Esophagus squamous epithelium (tissue), 5 donors: ENCODE data around the gene SOX15. TPM values are rescaled to one million over a fixed set of nuclear protein-coding genes. Genes with fewer than 3 reads are reported as not detected.

ENCODE experiments used
- DNase-seq: peaks from one replicate; lab custom pipeline; 2025; lab: John Stamatoyannopoulos, UW
- H3K27ac ChIP-seq, 4 donors: fragments of 200-600 bp; sonication (generic); one replicate each; pipeline ENCODE4 v1.5.1; 2016 to 2019; ENCODE audit warnings: mild to moderate bottlenecking in 1 of 4
- H3K27me3 ChIP-seq, 4 donors: fragments of 200-600 bp; sonication (generic); 1 replicate in 3 of 4; 2 replicates in 1 of 4; pipeline versions ENCODE4 v1.5.1 to v1.6.0; 2017 to 2021; ENCODE audit warnings: antibody characterized with exemption in 1 of 4
- H3K36me3 ChIP-seq, 3 donors: fragments of 200-600 bp; sonication (generic); one replicate each; pipeline ENCODE4 v1.5.1; 2016 to 2019
- H3K4me1 ChIP-seq, 3 donors: fragments of 200-600 bp; sonication (generic); one replicate each; pipeline ENCODE4 v1.5.1; 2017 to 2019
- H3K4me3 ChIP-seq, 4 donors: fragments of 200-600 bp; sonication (generic); 1 replicate in 3 of 4; 2 replicates in 1 of 4; pipeline ENCODE4 v1.5.1; 2016 to 2019; ENCODE audit warnings: mild to moderate bottlenecking in 2 of 4, moderate library complexity in 1 of 4
- H3K9me3 ChIP-seq, 3 donors: fragments of 200-600 bp; sonication (generic); one replicate each; pipeline ENCODE4 v1.5.1; 2016 to 2019
- POLR2A ChIP-seq, 4 donors: fragments of 450-650 bp; IDR thresholded peaks; one replicate each; pipeline ENCODE4 v1.6.1; 2017; ENCODE audit warnings: antibody characterized with exemption in 4 of 4, mild to moderate bottlenecking in 4 of 4, moderate library complexity in 3 of 4
- WGBS, 2 donors: methylation state at CpG; one replicate each; pipeline ENCODE4 v1.1.5; 2018; 5-methylcytosine and 5-hydroxymethylcytosine counted together
- intact Hi-C: fragments of 100-400 bp; cut with DNase I; formaldehyde crosslinking; loops from one replicate; pipeline ENCODE4 v1.15.0; 2022
- total RNA-seq, 4 donors: library from RNA; depleted of rRNA; stranded (reverse); fragments of >200 nt; gene quantifications; one replicate each; pipeline ENCODE4 v1.1.0, GENCODE V29; 2016
- TF ChIP-seq, protein P1 (sequence below), 6 experiments: fragments of 450-650 bp in 4 of 6; fragments of 200-600 bp in 2 of 6; sonication (generic) in 2 of 6; IDR thresholded peaks; one replicate each; pipeline ENCODE4 v1.5.1; 2016 to 2019; ENCODE audit warnings: antibody characterized with exemption in 6 of 6, mild to moderate bottlenecking in 4 of 6, moderate library complexity in 4 of 6
- donor health status: DM: yes; HTN: yes; CAD: no.

Gene SOX15
- total RNA-seq, 4 donors from 2014 or later: 89.1 to 127 (median 103) TPM

DNA sequence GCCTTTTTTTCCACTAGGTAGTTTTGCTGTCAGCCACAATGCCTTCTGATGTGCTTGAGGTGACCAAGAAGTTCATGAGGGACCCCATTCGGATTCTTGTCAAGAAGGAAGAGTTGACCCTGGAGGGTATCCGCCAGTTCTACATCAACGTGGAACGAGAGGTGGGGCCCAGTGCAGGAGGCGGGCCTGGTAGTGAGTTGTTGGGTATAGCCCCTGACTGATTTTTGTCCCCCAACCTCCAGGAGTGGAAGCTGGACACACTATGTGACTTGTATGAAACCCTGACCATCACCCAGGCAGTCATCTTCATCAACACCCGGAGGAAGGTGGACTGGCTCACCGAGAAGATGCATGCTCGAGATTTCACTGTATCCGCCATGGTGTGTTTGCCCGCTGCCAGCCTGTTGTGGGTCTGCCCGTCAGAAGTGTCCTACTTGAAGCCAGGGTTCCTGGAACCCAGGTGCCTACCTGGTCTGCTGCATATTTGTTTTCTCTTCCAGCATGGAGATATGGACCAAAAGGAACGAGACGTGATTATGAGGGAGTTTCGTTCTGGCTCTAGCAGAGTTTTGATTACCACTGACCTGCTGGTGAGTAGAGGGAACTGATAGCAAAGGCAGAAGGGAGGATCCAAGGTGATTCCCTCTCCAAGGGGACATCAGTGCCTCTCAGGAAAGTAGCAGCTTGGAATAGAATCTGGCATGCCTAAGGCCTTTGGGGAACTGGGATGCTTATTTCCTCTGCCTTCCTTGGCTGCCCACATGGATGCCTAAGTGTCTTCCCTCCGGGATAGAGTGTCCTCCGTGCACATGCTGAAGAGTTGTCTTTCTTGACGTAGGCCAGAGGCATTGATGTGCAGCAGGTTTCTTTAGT lies 12.3 kb downstream of the SOX15 start:
- Histone ChIP-seq H3K27me3 (no peaks in the 10 kb centered on the region), H3K36me3 (peaks cover 40 to 61% (median 44%) of the 10 kb centered on the region in 3 donors), H3K27ac (peak overlapping the region; percentile 94 to 100 (median 97)), H3K4me3 (no peak overlapping the region), H3K4me1 (peaks cover 58 to 89% (median 72%) of the 10 kb centered on the region in 3 donors), H3K9me3 (no peaks in the 10 kb centered on the region)
- 67 to 69% methylated on average over 14 to 17 of the region's 17 CpGs for WGBS, 2 donors
- DNase-seq: no peak
- intact Hi-C loops: no loop called here
- no peak for TF ChIP-seq POLR2A (IDR thresholded peaks at IDR 0.05)
- TF ChIP-seq, protein P1, sequence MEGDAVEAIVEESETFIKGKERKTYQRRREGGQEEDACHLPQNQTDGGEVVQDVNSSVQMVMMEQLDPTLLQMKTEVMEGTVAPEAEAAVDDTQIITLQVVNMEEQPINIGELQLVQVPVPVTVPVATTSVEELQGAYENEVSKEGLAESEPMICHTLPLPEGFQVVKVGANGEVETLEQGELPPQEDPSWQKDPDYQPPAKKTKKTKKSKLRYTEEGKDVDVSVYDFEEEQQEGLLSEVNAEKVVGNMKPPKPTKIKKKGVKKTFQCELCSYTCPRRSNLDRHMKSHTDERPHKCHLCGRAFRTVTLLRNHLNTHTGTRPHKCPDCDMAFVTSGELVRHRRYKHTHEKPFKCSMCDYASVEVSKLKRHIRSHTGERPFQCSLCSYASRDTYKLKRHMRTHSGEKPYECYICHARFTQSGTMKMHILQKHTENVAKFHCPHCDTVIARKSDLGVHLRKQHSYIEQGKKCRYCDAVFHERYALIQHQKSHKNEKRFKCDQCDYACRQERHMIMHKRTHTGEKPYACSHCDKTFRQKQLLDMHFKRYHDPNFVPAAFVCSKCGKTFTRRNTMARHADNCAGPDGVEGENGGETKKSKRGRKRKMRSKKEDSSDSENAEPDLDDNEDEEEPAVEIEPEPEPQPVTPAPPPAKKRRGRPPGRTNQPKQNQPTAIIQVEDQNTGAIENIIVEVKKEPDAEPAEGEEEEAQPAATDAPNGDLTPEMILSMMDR (IDR thresholded peaks at IDR 0.05): peak in 1 of 6 experiments; percentile 9

DNA sequence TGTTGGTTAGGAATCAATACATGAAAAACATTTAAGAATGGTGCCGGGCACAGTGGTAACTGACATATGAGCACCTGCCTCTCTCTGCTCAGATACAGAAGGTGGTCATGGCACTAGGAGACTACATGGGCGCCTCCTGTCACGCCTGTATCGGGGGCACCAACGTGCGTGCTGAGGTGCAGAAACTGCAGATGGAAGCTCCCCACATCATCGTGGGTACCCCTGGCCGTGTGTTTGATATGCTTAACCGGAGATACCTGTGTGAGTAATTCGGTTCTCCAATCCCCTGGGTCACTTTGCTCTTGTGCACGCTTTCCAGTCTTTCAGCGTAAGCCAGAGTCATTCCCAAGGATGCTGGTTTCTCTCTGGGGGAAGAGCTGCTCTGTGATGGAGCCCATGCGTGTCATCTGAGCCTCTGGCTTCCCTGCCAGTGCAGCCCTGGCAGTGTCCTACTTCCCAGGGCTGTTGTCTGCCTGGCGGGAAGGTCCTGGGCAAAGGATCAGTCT lies 13.4 kb downstream of the SOX15 start:
- no peak for TF ChIP-seq POLR2A (IDR thresholded peaks at IDR 0.05)
- TF ChIP-seq, protein P1 (IDR thresholded peaks at IDR 0.05): no peak
- H3K9me3 ChIP-seq: no peaks in the 10 kb centered on the region
- WGBS, 2 donors: 63 to 75% methylated on average over 11 to 12 of the region's 14 CpGs
- H3K4me3 ChIP-seq: no peak overlapping the region
- peak overlapping the region in 3 of 4 donors; percentile 31 to 100 (median 97) for H3K27ac ChIP-seq
- DNase-seq: no peak
- H3K27me3 ChIP-seq: no peaks in the 10 kb centered on the region
- peaks cover 40 to 55% (median 44%) of the 10 kb centered on the region in 3 donors for H3K36me3 ChIP-seq
- intact Hi-C loops: no loop called here
- H3K4me1 ChIP-seq: peaks cover 55 to 85% (median 68%) of the 10 kb centered on the region in 3 donors

DNA sequence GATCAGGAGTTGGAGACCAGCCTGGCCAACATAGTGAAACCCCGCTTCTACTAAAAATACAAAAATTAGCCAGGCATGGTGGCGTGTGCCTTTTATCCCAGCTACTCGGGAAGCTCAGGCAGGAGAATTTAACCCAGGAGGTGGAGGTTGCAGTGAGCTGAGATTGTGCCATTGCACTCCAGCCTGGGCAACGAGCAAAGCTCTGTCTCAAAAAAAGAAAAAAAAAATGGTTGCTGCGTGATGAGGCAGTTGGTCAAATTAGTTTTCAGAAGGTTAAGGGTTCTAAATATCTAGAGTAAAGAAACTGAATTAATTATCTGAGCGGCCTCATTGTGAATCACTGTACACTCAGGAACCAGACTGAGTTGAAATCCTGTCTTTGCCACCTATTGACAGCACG lies 13.9 kb downstream of the SOX15 start:
- intact Hi-C loops: no loop called here
- Histone ChIP-seq H3K27me3 (no peaks in the 10 kb centered on the region), H3K4me1 (peaks cover 52 to 84% (median 65%) of the 10 kb centered on the region in 3 donors), H3K9me3 (no peaks in the 10 kb centered on the region), H3K36me3 (peaks cover 40 to 60% (median 44%) of the 10 kb centered on the region in 3 donors), H3K27ac (peak overlapping the region; percentile 97 to 100 (median 98)), H3K4me3 (peak overlapping the region in 2 of 4 donors; percentile 73 to 78)
- DNase-seq: no peak
- TF ChIP-seq POLR2A (IDR thresholded peaks at IDR 0.05): no peak
- TF ChIP-seq, protein P1 (IDR thresholded peaks at IDR 0.05): no peak
- 45 to 51% methylated on average over 6 to 7 of the region's 7 CpGs for WGBS, 2 donors

DNA sequence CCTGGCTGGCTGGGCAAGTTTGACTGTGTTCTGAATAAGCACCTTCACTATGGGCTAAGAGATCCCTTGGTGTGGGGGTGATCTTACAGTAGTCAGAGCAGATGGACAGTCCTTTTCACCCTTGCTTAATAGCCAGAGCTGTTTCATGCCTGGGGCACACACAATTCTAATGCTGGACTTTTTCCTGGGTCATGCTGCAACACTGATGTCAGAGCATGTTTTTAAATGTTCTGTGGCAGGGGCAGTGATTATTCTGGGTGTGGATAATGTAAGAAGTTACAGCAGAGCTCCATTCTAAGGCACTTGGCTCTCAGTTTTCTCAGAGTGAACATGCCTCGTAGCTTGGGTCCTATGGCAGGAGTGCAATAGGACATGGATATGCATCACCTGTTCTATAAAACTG lies 14.4 kb downstream of the SOX15 start:
- Histone ChIP-seq H3K9me3 (no peaks in the 10 kb centered on the region), H3K4me3 (peak overlapping the region in 2 of 4 donors; percentile 73 to 78), H3K27me3 (no peaks in the 10 kb centered on the region), H3K4me1 (peaks cover 47 to 79% (median 60%) of the 10 kb centered on the region in 3 donors), H3K27ac (peak overlapping the region; percentile 97 to 100 (median 98)), H3K36me3 (peaks cover 40 to 65% (median 48%) of the 10 kb centered on the region in 3 donors)
- WGBS, 2 donors: 60 to 86% methylated on average over 1 of the region's 1 CpG
- TF ChIP-seq POLR2A (IDR thresholded peaks at IDR 0.05): no peak
- TF ChIP-seq, protein P1 (IDR thresholded peaks at IDR 0.05): no peak
- DNase-seq: no peak
- intact Hi-C loops: no loop called here
